ENCODE results near the gene NRTN.

The NRTN gene

DNA sequence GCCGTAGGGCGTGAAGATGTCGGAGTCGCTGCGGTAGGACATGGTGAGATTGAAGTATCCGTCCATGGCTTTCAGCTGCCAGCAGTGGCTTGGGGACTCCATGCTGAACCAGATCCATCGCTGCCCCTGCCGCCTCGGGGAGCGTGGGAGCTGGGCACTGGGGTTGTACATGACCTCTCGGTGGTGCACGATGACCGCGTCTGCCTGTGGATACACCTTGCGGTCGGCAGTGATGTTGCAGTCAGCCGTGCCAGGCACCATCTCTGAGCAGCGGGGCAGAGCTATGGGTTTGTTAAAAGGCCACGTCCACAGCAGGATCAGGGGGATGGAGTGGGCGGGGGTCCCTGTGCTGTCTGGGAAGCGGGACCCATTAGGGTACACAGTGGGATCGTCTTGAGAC lies 27.2 kb downstream of the NRTN start:
- no peak for TF ChIP-seq NFIC (IDR thresholded peaks at IDR 0.05)
- TF ChIP-seq, protein P1, sequence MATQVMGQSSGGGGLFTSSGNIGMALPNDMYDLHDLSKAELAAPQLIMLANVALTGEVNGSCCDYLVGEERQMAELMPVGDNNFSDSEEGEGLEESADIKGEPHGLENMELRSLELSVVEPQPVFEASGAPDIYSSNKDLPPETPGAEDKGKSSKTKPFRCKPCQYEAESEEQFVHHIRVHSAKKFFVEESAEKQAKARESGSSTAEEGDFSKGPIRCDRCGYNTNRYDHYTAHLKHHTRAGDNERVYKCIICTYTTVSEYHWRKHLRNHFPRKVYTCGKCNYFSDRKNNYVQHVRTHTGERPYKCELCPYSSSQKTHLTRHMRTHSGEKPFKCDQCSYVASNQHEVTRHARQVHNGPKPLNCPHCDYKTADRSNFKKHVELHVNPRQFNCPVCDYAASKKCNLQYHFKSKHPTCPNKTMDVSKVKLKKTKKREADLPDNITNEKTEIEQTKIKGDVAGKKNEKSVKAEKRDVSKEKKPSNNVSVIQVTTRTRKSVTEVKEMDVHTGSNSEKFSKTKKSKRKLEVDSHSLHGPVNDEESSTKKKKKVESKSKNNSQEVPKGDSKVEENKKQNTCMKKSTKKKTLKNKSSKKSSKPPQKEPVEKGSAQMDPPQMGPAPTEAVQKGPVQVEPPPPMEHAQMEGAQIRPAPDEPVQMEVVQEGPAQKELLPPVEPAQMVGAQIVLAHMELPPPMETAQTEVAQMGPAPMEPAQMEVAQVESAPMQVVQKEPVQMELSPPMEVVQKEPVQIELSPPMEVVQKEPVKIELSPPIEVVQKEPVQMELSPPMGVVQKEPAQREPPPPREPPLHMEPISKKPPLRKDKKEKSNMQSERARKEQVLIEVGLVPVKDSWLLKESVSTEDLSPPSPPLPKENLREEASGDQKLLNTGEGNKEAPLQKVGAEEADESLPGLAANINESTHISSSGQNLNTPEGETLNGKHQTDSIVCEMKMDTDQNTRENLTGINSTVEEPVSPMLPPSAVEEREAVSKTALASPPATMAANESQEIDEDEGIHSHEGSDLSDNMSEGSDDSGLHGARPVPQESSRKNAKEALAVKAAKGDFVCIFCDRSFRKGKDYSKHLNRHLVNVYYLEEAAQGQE (IDR thresholded peaks at IDR 0.05; ENCODE audit: low read depth): no peak
- no peak for TF ChIP-seq CREB1 (IDR thresholded peaks at IDR 0.05; ENCODE audit: low read depth)
- TF ChIP-seq, protein P2, sequence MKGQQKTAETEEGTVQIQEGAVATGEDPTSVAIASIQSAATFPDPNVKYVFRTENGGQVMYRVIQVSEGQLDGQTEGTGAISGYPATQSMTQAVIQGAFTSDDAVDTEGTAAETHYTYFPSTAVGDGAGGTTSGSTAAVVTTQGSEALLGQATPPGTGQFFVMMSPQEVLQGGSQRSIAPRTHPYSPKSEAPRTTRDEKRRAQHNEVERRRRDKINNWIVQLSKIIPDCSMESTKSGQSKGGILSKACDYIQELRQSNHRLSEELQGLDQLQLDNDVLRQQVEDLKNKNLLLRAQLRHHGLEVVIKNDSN (IDR thresholded peaks at IDR 0.05): no peak
- TF ChIP-seq TAF1 (IDR thresholded peaks at IDR 0.05; ENCODE audit: low read depth): no peak
- no peak for TF ChIP-seq FOXM1 (IDR thresholded peaks at IDR 0.05; ENCODE audit: borderline replicate concordance, low read depth)
- no peak for TF ChIP-seq ZBTB7A (IDR thresholded peaks at IDR 0.05; ENCODE audit: low read depth)
- no peak for TF ChIP-seq TEAD4 (IDR thresholded peaks at IDR 0.05)
- no peak for TF ChIP-seq CEBPB (IDR thresholded peaks at IDR 0.05)
- no peak for TF ChIP-seq TCF12 (IDR thresholded peaks at IDR 0.05; ENCODE audit: low read depth)
- TF ChIP-seq EP300 (IDR thresholded peaks at IDR 0.05; ENCODE audit: borderline replicate concordance): no peak

DNA sequence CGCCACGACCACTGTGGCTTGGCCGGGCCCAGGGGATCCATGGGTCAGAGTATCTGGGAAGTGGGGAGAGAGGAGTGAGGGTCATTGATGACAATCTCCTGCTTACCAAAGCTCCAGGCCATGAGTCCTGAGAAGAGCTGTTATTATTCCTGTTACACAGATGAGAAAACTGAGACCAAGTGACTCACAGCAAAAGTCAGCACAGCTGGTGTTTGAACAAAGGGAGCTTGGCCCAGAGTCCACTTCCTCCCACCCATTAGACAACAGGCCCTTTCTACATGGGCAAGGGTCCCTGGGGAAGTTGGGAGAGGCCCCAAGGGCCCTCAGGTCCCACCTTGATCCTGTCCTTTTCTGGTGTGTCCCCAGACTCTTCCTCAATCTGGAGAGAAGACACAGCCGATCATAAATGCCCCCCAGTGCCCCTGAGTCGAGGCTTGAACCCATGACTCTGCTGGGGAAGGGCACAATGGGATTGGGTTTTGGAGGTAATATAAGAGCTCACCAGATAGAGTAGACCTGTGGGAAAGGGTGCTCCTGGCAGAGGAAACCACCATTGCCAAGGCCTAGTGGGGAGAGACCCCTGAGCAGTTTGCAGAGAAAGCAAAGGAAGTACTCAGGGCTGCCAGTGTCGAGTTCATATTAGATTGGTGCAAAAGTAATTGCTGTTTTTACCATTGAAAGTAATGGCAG lies 27.8 kb downstream of the NRTN start:
- no peak for TF ChIP-seq EGR1 (IDR thresholded peaks at IDR 0.05)
- TF ChIP-seq, protein P3, sequence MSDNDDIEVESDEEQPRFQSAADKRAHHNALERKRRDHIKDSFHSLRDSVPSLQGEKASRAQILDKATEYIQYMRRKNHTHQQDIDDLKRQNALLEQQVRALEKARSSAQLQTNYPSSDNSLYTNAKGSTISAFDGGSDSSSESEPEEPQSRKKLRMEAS (IDR thresholded peaks at IDR 0.05): no peak
- no peak for TF ChIP-seq FOXM1 (IDR thresholded peaks at IDR 0.05; ENCODE audit: borderline replicate concordance, low read depth)
- TF ChIP-seq EP300 (IDR thresholded peaks at IDR 0.05; ENCODE audit: borderline replicate concordance): no peak
- no peak for TF ChIP-seq TEAD4 (IDR thresholded peaks at IDR 0.05)
- TF ChIP-seq TCF12 (IDR thresholded peaks at IDR 0.05; ENCODE audit: low read depth): no peak
- TF ChIP-seq, protein P2 (IDR thresholded peaks at IDR 0.05): no peak
- TF ChIP-seq, protein P1 (IDR thresholded peaks at IDR 0.05; ENCODE audit: low read depth): no peak
- TF ChIP-seq ZBTB7A (IDR thresholded peaks at IDR 0.05; ENCODE audit: low read depth): no peak
- no peak for TF ChIP-seq NFIC (IDR thresholded peaks at IDR 0.05)
- TF ChIP-seq YY1 (IDR thresholded peaks at IDR 0.05; ENCODE audit: low read depth): no peak

DNA sequence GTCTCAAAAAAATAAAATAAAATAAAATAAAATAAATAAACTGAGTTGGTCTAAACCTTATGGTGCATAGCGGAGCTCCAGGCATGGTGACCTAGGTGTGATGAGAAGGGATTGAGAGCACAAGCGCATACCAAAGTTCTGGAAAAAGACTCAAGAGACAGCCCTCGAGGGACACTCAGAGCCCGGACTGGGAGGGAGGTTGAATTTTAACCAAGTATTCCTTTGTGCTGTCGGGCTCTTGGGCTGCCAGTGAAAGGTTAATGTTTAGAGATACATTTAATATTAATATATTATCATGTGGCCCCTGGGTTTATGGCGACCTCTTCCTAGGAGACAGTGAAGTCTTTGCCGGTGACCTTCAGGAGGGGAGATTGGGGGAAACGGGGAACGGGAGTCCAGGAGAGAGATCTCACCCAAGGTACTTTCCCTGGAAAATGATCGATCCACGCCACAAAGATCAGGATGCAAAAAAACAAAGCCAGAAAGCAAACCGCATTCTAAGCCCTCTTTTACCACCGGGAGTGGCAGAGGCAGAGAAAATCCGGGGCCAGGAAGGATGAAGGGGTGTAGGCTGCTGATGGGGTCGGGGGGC lies 33.0 kb downstream of the NRTN start:
- TF ChIP-seq CEBPB (IDR thresholded peaks at IDR 0.05) (no peak), TAF1 (IDR thresholded peaks at IDR 0.05; ENCODE audit: low read depth) (no peak), FOXM1 (IDR thresholded peaks at IDR 0.05; ENCODE audit: borderline replicate concordance, low read depth) (no peak), CREB1 (IDR thresholded peaks at IDR 0.05; ENCODE audit: low read depth) (no peak), EGR1 (IDR thresholded peaks at IDR 0.05) (no peak), ZBTB7A (IDR thresholded peaks at IDR 0.05; ENCODE audit: low read depth) (no peak), TEAD4 (IDR thresholded peaks at IDR 0.05) (no peak), TCF12 (IDR thresholded peaks at IDR 0.05; ENCODE audit: low read depth) (no peak), YY1 (IDR thresholded peaks at IDR 0.05; ENCODE audit: low read depth) (no peak), EP300 (IDR thresholded peaks at IDR 0.05; ENCODE audit: borderline replicate concordance) (no peak), RAD21 (IDR thresholded peaks at IDR 0.05; ENCODE audit: low read depth) (no peak), NFIC (IDR thresholded peaks at IDR 0.05) (no peak)
- TF ChIP-seq, protein P1 (IDR thresholded peaks at IDR 0.05; ENCODE audit: low read depth): no peak
- TF ChIP-seq, protein P2 (IDR thresholded peaks at IDR 0.05): no peak
- TF ChIP-seq, protein P3 (IDR thresholded peaks at IDR 0.05): no peak

Measured in Ishikawa (cell line).